Islet precursor cell (in vitro differentiated cells): ENCODE results near the gene SARM1.
A peak's percentile ranks its signal among the peaks of the same experiment; 100 is the strongest.
"Not testable (repeated sequence)": the region's sequence is repeated elsewhere in the genome, so short reads cannot be mapped to it uniquely, and the experiment has no call there.

Experiments
- DNase-seq: peaks from one replicate; pipeline ENCODE4 v3.0.0-alpha.2; 2018

The SARM1 gene

GRCh38 chr17:28397275-28397674 lies 25.8 kb downstream of the SARM1 start:
- DNase-seq, result no peak

GRCh38 chr17:28397687-28398279 lies 26.3 kb downstream of the SARM1 start:
- peak; percentile 51 for DNase-seq

DNA sequence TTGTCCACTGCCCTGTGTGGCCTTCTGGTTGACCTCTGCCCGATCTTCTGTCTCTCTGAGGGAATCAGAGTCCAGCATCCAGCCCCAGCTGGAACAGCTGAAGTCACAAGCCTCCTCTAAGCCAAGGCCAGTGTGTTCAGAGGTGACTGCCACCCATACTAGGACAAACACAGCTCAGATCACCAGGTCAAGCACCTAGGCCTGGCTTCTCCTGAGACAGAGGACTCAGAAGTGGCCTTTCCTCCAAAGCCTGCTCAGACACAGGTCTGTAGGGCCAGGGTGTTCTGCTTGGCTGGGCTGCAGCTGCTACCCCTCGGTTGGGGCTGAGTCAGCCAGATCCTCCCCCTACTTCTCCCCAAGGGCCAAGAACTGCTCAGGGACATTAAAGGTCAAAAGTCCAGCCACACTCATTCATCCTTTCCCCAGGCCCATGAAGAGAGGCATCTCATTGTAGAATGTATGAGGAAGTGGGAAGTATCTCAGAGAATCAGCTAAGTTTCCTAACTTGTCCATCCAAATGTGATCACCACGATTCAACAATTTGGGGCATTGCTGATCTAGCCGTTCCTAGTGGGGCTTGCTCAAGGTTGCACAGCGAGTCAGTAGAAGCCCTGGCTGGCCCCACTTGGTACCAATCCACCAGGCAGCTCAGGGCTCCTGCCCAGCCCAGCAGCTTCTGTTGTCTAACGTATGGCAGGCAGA lies 26.9 kb downstream of the SARM1 start:
- DNase-seq, result peak; percentile 60

GRCh38 chr17:28399808-28400207 lies 28.3 kb downstream of the SARM1 start:
- no peak for DNase-seq

GRCh38 chr17:28402224-28402630 lies 30.7 kb downstream of the SARM1 start:
- no peak for DNase-seq

DNA sequence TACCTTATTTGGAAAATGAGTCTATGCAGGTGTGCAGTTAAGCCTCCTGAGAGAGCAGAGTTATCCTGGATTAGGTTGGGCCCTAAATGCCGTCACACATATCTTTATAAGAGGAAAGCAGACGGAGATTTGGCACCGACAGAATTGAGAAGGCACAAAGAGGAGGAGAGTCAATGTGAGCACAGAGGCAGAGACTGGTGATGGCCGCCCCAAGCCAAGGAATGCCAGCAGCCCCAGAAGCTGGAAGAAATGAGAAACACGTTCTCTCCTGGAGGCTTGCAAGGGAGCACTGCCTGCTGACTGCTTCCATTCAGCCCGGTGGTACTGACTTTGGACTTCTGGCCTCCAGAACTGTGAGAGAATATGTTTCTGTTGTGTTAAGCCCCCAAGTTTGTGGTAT lies 31.4 kb downstream of the SARM1 start:
- DNase-seq, result no peak

DNA sequence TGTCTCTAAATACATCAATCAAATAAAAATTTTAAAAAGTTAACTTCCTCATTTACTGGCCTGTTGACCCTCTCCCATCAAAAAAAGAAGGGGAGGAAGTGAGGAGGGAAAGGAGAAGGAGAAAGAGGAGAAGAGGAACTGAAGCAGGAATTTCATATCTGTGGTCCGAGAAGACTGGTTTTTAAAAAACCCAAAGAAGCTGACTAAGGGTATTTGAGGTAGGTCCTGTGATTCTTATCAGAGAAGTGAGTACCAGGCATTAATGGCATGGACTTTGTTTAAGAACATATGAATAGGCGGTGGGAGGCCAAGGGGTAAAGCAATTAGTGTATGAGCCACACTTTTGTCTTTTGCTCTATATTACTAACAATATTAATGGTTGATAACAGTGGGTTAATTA lies 32.5 kb downstream of the SARM1 start:
- DNase-seq, result no peak

DNA sequence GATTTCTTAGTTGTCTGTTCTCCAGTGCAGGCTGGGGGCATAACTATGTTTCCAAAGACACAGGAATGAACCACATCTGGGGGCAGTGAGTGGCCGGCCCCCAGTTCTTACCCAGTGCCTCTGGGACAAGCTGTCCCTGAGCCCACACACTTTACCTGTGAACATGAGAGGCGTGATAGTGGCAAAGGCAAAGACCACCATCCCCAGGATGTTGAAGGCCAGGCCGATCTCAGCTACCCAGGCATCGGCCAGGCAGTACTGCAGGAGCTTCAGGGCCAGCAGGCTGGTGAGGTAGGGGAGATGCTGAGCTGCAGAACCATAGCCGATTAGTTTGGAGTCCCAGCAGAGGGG lies 32.9 kb downstream of the SARM1 start:
- no peak for DNase-seq

DNA sequence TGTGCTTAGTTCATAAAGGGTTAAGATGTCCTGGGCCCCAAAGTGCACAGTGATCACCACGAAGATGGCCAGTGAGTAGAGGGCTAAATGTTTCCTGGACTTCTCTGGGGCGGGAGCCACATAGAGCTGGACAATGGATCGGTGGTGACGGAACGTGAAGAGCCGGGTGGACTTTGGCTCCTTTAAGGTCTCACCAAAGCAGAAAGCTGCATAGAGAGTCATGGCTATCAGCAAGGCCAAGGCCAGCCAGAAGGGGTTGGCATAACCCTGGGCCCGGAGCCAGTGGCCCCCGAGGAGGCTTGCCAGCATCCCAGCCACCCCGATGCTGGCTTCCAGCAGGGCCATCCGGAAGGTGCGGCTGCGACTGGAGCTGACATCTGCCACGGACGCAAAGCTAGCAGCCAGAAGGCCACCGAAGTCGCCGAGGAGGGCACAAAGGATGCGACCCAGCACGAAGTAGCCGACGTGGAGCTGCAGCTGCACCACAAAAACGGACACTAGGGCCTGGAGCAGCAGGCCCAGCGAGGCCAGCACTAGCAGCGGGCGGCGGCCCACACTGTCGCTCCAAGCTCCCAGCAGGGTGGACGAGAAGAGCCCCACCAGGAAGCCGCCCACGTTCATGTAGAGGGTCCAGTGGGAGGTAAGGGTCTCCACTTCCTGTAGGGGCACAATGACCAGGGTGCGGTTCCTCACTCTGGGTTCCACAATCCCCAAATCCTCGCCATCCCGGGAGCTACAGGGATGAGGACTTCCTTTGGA lies 33.5 kb downstream of the SARM1 start:
- no peak for DNase-seq

DNA sequence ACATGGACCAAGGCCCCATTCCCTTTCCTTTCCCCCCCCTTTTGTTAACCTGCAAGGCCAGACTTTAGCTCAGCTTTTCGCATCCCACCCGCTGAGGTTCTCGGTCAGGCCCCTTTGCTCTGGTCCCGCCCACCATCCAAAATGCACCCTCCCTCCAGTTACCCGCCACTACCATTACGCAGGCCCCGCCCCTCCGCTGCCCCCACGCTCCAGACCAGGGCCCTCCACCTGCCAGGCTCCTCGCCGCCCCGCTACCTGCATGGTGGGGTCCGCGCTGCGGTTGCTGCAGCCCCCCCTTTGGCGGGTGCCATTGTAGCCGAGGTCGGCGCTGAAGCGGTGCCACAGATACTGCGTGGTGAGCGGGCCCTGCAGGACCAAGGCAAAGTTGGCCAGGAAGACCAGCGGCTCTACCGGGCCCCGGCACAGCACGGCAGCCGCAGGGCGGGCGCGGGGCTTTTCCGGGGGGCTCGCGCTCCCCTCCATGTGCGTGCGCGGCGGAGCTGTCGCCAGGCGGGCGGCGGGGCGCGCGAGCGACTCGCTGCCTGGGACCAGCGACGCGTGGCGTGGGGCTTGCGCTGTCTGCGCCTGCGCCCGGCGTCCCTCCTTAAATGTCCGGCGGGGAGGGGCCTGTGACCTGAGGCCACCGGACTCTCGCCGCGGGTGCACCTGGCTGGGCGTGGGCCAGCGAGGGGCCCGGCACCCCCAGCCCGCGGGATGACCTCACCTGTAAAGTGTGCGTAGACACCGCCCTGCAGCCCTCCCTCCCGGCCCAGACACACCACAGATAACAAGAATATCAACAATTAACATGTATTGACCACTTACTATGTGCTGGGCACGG lies 34.4 kb downstream of the SARM1 start, which contains the start of gene SLC46A1:
TSS of gene SLC46A1 (minus strand) at position 581 of the 841 bp plus-strand sequence. CDS start at position 483, 98 bp downstream.
- DNase-seq, result peak; percentile 83

DNA sequence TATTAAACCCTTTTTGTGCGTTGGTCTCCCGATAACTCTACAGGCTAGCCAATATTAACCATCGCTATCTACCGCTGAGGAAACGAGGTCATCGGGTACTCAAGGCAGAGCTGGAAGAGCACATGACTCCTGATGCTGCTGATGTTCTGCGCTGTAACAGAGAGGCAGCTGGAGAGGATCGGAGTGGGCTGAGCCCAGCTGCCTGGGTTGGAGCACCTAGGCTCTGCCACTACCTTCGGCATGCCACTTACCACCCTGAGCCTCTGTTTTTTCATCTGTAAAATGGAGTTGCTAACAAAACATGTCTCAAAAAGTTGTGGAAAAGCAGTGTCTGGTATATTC lies 35.0 kb downstream of the SARM1 start:
- DNase-seq, result peak; percentile 74

DNA sequence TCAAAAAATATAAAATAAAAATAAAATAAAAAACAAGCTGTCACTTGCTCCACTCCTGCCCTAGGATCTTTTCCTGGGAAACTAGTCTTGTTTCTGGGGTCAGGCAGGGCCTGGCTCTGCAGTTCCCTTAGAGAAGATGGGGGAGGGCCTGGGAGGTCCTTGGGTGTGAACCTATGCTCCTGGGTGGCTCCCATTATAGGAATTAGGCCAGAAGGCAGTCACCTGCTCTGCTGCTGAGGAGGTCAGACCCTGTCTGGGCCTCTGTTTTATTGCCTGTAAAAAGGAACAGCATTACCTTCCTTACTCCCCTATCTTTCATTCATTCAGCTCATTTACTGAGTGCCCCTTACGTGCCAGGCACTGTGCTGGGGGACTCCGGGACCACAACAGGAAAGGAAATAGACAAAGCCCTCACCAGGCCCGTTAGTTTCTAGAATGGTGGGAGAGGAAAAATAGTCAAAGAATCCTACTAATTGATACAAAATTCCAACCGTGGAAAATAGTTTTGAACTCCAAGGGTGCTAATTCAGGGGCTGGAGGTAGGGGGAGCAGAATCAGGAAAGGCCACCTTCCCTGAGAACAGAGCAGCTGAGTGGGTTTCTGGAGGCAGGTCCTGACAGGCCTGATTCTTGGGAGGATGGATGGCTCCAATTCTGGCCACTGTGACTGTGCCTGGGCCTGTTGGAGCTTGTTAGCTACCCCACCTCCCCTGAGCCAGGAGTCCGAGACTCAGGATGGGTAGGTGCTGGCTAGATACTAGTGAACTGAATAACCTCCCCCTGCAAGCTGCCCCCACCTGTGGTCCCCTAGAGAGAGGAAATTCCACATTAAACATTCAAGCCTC lies 35.9 kb downstream of the SARM1 start:
- DNase-seq, result peak; percentile 87

GRCh38 chr17:28407974-28408306 lies 36.4 kb downstream of the SARM1 start:
- DNase-seq, result no peak

DNA sequence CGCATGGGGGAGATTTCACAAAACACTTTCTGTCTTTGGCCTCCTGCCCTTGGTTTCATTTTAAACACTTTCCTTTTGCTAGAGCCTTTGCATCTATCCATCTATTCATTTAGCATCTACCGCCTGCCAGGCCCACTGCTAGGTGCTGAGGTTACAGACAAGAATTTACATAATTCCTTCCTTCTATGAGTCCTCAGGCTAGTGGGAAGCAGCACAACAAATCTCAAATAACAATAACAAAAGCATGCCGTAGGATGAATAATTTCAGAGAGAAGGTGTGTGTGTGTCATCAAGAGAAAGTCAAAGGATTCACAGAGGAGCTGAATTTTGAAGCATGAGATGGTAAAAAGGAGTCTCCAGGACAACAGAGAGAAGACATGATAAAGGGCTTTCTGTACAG lies 40.6 kb downstream of the SARM1 start:
- no peak for DNase-seq

DNA sequence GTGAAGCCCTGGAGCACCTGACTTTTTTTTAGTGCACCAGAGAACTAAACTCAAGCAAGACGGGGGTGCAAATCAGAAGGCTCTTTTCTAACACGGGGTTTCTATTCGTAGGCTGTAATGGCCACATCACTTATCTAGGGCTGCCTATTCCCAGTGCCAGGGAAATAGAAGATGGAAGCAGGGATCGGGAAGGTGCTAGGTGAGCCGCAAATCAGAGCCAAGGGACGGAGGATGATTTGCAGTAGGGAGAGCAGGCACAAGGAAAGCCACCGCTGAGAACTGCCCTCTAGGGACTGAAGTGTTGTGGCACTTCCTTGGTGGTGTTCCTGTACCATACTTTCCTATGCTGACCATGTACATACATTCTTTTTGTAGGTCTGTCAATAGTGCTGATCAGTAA lies 42.3 kb downstream of the SARM1 start:
- DNase-seq, result no peak

DNA sequence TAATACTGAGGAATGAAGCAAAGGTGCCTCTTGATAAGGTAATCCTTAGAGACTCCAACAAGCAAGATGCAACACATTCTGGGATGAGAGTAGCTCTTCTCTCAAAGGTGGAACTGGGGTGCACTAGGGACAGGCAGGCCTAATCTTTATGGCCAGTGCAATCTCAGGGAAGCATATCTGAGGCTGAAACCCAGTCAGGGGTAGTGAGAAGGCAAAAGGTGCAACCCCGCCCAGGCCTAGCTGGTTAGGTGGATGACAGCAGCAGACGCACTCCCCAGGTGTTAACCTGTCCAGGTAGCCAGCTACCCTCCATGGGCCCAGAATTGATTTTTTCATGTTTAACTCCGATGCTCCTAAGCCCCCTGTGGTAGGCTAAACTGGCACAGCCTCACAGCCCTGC lies 44.4 kb downstream of the SARM1 start:
- DNase-seq, result peak; percentile 46

GRCh38 chr17:28416703-28417311 lies 45.3 kb downstream of the SARM1 start:
- DNase-seq, result peak; percentile 93

- no peak for DNase-seq
Measured at GRCh38 chr17:28421787-28422305, 50.4 kb downstream of the SARM1 start.

DNA sequence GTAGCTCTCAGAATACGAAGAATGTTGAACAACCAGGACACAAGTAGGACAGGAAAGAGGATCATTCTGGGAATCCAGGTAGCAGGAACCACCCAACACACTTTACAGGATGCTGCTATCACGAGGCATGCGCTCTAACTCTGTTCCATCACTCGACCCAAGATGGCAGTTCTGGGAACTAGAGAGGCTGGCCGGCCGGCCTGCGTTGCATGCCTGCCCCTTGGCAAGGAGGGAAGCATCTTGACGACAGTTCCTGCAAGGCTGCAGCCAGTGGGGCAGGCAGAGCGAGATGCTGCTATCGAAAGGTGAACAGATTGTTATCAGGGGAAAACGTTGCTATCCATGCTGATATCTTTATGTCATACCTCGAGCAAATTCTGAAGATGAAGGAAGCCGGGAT lies 53.7 kb downstream of the SARM1 start:
- no peak for DNase-seq

GRCh38 chr17:28426081-28426519 lies 54.6 kb downstream of the SARM1 start:
- peak; percentile 82 for DNase-seq

- no peak for DNase-seq
Measured at GRCh38 chr17:28427371-28427770, 55.9 kb downstream of the SARM1 start.

DNA sequence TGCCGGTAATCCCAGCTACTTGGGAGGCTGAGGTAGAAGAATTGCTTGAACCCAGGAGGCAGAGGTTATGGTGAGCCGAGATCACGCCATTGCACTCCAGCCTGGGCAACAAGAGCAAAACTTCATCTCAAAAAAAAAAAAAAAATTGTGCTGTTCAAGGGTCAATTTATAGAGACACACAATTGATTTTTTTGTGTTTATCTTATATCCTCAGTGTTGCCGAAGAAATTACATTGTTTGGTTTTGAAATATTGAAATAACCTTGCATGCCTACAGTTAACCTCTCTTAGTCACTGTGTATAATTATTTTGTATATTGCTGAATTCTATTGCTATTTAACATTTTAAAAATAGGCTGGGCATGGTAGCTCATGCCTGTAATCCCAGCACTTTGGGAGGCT lies 56.5 kb downstream of the SARM1 start:
- DNase-seq, result not testable (repeated sequence)
